IMR-90 (cell line): ENCODE results near the gene RTCA.

Source experiments
- BHLHE40 ChIP-seq: fragments of 150-350 bp; IDR thresholded peaks from 2 replicates; pipeline ENCODE4 v1.6.1; 2016; ENCODE audit warnings: mild to moderate bottlenecking, low read depth, low read length
- CEBPB ChIP-seq: IDR thresholded peaks from 2 replicates; pipeline ENCODE4 v1.6.1; 2012; ENCODE audit warnings: low read depth, low read length, improper control_type of control experiment
- CHD1 ChIP-seq: IDR thresholded peaks from 2 replicates; pipeline ENCODE4 v1.6.1; 2012; ENCODE audit warnings: low read depth, low read length, improper control_type of control experiment
- FOS ChIP-seq: fragments of 150-350 bp; IDR thresholded peaks from 2 replicates; pipeline ENCODE4 v1.6.1; 2016; ENCODE audit warnings: low read depth, low read length
- MAZ ChIP-seq: IDR thresholded peaks from 2 replicates; pipeline ENCODE4 v1.6.1; 2012; ENCODE audit warnings: low read depth, mild to moderate bottlenecking, low read length, improper control_type of control experiment, moderate library complexity, borderline replicate concordance
- MXI1 ChIP-seq: IDR thresholded peaks from 2 replicates; pipeline ENCODE4 v1.6.1; 2012; ENCODE audit warnings: low read depth, mild to moderate bottlenecking, low read length, moderate library complexity, borderline replicate concordance
- POLR2A ChIP-seq: IDR thresholded peaks from 2 replicates; pipeline ENCODE4 v1.6.1; 2012; ENCODE audit warnings: mild to moderate bottlenecking, low read depth, low read length
- RAD21 ChIP-seq: IDR thresholded peaks from 2 replicates; pipeline ENCODE4 v1.6.1; 2012; ENCODE audit warnings: low read length, improper control_type of control experiment
- RCOR1 ChIP-seq: IDR thresholded peaks from 2 replicates; pipeline ENCODE4 v1.6.1; 2012; ENCODE audit warnings: mild to moderate bottlenecking, low read length, improper control_type of control experiment; ENCODE audit not compliant: insufficient replicate concordance
- RFX5 ChIP-seq: IDR thresholded peaks from 2 replicates; pipeline ENCODE4 v1.8.0; 2012; ENCODE audit warnings: low read depth, mild to moderate bottlenecking, low read length, moderate library complexity
- SMC3 ChIP-seq: fragments of 150-350 bp; IDR thresholded peaks from 2 replicates; pipeline ENCODE4 v1.6.1; 2016; ENCODE audit warnings: low read depth, mild to moderate bottlenecking, antibody characterized with exemption, low read length, moderate library complexity
- USF2 ChIP-seq: fragments of 150-350 bp; IDR thresholded peaks from 2 replicates; pipeline ENCODE4 v1.6.1; 2017; ENCODE audit warnings: mild to moderate bottlenecking, antibody characterized with exemption, low read length, low read depth
- TF ChIP-seq, protein P1 (sequence below): conservative IDR thresholded peaks from 2 replicates; pipeline ENCODE4 v1.5.1; 2012; ENCODE audit warnings: mild to moderate bottlenecking, low read depth, low read length, improper control_type of control experiment

DNA sequence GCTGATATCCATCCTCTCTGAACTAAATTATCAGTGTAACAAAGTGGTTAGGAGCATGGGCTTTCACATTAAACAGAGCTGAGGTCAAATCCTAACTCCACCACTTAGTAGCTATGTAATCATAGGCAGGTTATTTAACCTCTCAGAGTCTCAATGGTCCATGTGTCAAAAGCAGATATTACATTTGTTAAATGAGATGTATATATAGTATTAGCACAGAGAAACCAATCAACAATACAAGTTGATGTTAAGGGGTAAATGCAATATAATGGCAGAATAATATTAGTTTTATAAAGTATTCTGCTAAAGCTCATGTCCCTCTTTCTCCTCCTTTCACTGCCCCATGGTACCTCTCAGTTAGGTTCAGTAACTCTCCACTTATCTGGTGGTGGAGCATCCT is 43.6 kb upstream of the RTCA start:
- TF ChIP-seq RFX5: no peak
- TF ChIP-seq BHLHE40: no peak
- TF ChIP-seq, protein P1, sequence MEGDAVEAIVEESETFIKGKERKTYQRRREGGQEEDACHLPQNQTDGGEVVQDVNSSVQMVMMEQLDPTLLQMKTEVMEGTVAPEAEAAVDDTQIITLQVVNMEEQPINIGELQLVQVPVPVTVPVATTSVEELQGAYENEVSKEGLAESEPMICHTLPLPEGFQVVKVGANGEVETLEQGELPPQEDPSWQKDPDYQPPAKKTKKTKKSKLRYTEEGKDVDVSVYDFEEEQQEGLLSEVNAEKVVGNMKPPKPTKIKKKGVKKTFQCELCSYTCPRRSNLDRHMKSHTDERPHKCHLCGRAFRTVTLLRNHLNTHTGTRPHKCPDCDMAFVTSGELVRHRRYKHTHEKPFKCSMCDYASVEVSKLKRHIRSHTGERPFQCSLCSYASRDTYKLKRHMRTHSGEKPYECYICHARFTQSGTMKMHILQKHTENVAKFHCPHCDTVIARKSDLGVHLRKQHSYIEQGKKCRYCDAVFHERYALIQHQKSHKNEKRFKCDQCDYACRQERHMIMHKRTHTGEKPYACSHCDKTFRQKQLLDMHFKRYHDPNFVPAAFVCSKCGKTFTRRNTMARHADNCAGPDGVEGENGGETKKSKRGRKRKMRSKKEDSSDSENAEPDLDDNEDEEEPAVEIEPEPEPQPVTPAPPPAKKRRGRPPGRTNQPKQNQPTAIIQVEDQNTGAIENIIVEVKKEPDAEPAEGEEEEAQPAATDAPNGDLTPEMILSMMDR: no peak
- no peak for TF ChIP-seq POLR2A
- TF ChIP-seq RAD21: no peak
- no peak for TF ChIP-seq MAZ
- TF ChIP-seq FOS: no peak
- TF ChIP-seq MXI1: no peak
- no peak for TF ChIP-seq USF2
- TF ChIP-seq SMC3: no peak
- no peak for TF ChIP-seq CHD1
- TF ChIP-seq CEBPB: no peak
- no peak for TF ChIP-seq RCOR1
